Ectodermal cell (in vitro differentiated cells): ENCODE measurements around the gene RPS8. TPM values are rescaled to one million over a fixed set of nuclear protein-coding genes. Genes with fewer than 3 reads are reported as not detected.
"Not testable (repeated sequence)": the region's sequence is repeated elsewhere in the genome, so short reads cannot be mapped to it uniquely, and the experiment has no call there.

Source experiments
- H3K27ac ChIP-seq: 2 replicates; pipeline ENCODE4 v1.7.0; 2013; ENCODE audit warnings: mild to moderate bottlenecking, low read depth, low read length; ENCODE audit not compliant: insufficient read depth, poor library complexity, severe bottlenecking
- H3K27me3 ChIP-seq: 2 replicates; pipeline ENCODE4 v1.7.0; 2013; ENCODE audit warnings: mild to moderate bottlenecking, low read length; ENCODE audit not compliant: insufficient read depth, control insufficient read depth, poor library complexity, severe bottlenecking
- H3K36me3 ChIP-seq: one replicate; pipeline ENCODE4 v1.7.0; 2013; ENCODE audit warnings: low read length; ENCODE audit not compliant: control insufficient read depth, insufficient read depth
- H3K4me1 ChIP-seq: one replicate; pipeline ENCODE4 v1.7.0; 2013; ENCODE audit warnings: low read length; ENCODE audit not compliant: control insufficient read depth, insufficient read depth
- H3K4me3 ChIP-seq: 2 replicates; pipeline ENCODE4 v1.7.0; 2013; ENCODE audit warnings: low read depth, low read length, control low read depth; ENCODE audit not compliant: insufficient read depth
- H3K9me3 ChIP-seq: 2 replicates; pipeline ENCODE4 v1.7.0; 2013; ENCODE audit warnings: mild to moderate bottlenecking, low read length, moderate library complexity; ENCODE audit not compliant: control insufficient read depth
- WGBS, 2 experiments: methylation state at CpG; one replicate each; pipeline ENCODE4 v1.1.7; 2013; ENCODE audit warnings: missing lambda C conversion rate in 2 of 2; 5-methylcytosine and 5-hydroxymethylcytosine counted together
- polyA plus RNA-seq, 4 experiments: library from polyadenylated mRNA; stranded (reverse); fragments of 50-300 nt; gene quantifications; one replicate each; pipeline ENCODE4 v1.2.3, GENCODE V29; 2013

Gene RPS8
- 2,727 TPM for polyA plus RNA-seq (2013, experiment 1 of 4)
- polyA plus RNA-seq (2013, experiment 2 of 4), result 2,601 TPM
- polyA plus RNA-seq (2013, experiment 3 of 4), result 3,056 TPM
- 3,481 TPM for polyA plus RNA-seq (2013, experiment 4 of 4)

DNA sequence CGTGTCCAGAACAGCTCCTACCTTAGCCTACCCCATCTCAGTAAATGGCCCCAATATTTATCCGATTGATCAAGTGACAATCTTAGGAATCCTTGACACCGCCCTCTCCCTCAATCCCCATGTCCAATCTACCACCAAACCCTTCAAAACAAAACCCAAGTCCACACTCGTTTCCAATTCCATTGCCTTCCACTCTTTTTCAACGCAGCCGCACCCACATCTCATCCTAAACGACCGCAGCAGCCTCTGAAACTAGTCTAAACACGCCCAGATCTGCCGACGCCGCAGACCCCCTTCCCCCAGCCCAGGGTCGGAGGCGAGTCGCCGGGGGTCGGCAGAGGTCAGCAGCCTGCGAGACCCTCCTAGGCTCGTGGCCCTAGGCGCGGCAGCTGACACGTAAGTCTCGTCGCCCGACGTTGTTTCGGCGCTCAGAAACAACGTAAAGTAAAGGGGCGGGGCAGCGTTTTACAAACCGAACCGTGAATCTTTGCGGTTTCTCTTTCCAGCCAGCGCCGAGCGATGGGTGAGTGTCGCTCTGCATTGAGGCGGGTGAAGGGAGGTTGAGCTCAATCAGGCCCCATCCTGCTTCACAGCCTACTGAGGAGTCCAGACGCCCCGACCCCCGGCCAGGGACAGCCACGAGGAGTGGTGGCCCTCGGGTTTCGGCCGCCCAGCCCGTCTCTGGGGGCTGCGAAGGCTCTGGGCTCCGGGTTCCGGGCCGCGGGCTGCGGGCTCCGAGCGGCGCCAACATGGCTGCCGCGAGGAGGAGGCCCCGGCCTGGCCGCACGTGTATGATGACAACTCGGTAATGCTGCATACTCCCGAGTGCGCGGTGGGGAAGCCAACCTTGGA is at the start of gene RPS8:
Gene RPS8 (plus strand): TSS at position 463 of the 852 bp plus-strand sequence. CDS start 57 bp downstream, at position 520.
- Histone ChIP-seq H3K4me1 (peaks cover 4% of the 10 kb centered on the region), H3K4me3 (peak within 1 kb of the TSS; percentile 99), H3K36me3 (peaks cover 15% of the 10 kb centered on the region), H3K27me3 (no peaks in the 10 kb centered on the region), H3K9me3 (no peaks in the 10 kb centered on the region), H3K27ac (peak within 1 kb of the TSS; percentile 88)
- WGBS, 2 experiments, result 0 to 1% methylated on average over 65 of the region's 65 CpGs

DNA sequence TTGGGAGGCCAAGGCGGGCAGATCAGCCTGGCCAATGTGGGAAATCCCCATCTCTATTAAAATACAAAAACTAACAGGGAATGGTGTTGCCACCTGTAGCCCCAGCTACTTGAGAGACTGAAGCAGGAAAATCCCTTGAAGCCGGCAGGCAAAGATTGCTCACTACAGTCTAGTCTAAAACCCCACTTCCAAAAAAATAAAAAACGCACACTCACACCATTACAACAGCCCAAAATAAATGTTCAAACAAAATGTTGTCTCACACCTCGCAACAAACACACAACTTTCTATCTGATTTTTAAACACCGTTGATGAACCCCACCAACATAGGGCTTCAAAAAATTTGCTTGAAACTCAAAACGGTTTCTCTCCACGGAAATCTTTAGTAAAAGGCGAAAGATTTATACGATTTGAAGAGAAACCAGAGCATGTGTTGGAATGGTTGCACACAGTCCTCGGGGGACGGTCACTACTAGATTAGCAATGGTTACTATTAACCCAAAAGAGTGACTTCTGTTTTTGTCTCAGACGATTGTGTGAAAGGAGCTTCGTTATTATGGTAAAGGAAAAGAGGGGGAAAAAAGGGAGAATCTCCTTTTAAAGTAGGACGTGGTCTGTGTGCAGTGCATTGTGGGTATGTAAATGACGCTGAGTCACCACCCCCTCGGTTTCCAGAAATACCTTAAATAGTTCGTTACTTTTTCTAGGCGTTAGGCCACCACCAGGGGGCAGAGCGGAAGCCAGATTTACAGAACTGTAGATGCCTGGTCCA is 44.4 kb upstream of the RPS8 start, which contains the start of gene RNU5D-1:
Gene RNU5D-1 (minus strand): TSS at position 430 of the 772 bp plus-strand sequence.
- 25% methylated on average over 19 of the region's 19 CpGs for WGBS, 2 experiments
- Histone ChIP-seq H3K4me3 (no peak within 1 kb of the TSS), H3K27me3 (no peaks in the 10 kb centered on the region), H3K36me3 (no peaks in the 10 kb centered on the region), H3K4me1 (no peaks in the 10 kb centered on the region), H3K9me3 (no peaks in the 10 kb centered on the region), H3K27ac (peak within 1 kb of the TSS; percentile 99)

DNA sequence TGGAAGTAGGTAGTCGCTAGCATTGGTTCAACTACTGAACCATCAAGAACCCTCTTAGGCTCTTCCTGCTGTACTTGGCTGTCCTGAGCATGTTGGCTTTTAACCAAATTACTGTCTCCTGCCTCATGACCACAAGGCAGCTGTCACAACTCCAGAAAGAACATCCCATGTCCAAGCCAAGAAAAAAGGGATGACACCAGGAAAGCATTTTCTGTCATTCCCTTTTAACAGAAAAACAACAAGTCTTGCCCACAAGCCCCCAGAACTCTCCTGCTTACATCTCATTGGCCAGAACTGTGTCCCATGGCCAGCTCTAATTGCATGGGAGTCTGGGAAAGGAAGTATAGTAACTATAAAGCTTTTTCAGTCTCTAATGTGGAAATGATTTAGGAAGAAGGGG is 42.0 kb upstream of the RPS8 start:
- no peaks in the 10 kb centered on the region for H3K27me3 ChIP-seq
- no peak overlapping the region for H3K27ac ChIP-seq
- H3K4me1 ChIP-seq, result no peaks in the 10 kb centered on the region
- no peaks in the 10 kb centered on the region for H3K36me3 ChIP-seq
- no peak overlapping the region for H3K4me3 ChIP-seq
- 95 to 100% methylated on average over 1 of the region's 1 CpG for WGBS, 2 experiments
- H3K9me3 ChIP-seq, result no peaks in the 10 kb centered on the region

DNA sequence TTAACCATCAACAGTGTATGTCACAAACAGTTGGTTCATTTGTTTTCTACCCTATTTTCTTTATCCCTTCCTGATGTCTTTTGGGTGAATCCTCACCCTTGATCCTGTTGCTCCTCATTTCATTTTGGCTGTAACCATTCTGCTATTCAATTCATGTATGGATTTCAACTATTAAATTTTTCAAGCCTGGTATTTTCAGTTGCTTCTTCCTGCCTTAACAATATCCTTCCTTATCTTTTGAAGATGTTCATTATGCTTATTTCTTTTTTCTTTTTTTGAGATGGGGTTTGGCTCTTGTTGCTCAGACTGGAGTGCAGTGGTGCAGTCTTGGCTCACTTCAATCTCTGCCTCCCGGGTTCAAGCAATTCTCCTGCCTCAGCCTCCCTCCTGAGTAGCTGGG is 41.6 kb upstream of the RPS8 start:
- Histone ChIP-seq H3K27me3 (no peaks in the 10 kb centered on the region), H3K36me3 (no peaks in the 10 kb centered on the region), H3K27ac (no peak overlapping the region), H3K4me3 (no peak overlapping the region), H3K4me1 (no peaks in the 10 kb centered on the region), H3K9me3 (no peaks in the 10 kb centered on the region)
- WGBS, 2 experiments, result 87 to 93% methylated on average over 1 of the region's 1 CpG

DNA sequence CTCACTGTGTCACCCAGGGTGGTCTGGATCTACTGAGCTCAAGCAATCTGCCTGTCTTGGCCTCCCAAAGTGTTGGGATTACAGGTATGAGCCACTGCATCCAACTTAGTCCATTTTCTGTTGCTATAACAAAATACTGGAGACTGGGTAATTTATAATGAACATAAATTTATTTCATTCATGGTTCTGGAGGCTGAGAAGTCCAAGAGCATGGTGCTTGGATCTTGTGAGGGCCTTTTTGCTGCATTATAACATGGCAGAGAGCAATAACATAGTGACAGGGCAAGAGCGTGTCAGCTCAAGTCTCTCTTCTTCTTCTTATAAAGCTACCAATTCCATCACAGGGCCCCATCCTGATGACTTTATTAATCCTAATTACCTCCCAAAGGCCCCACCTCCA is 39.3 kb upstream of the RPS8 start:
- Histone ChIP-seq H3K27ac (no peak overlapping the region), H3K4me1 (peaks cover 2% of the 10 kb centered on the region), H3K4me3 (no peak overlapping the region), H3K27me3 (no peaks in the 10 kb centered on the region), H3K9me3 (no peaks in the 10 kb centered on the region), H3K36me3 (no peaks in the 10 kb centered on the region)
- 94 to 100% methylated on average over 1 of the region's 1 CpG for WGBS, 2 experiments

DNA sequence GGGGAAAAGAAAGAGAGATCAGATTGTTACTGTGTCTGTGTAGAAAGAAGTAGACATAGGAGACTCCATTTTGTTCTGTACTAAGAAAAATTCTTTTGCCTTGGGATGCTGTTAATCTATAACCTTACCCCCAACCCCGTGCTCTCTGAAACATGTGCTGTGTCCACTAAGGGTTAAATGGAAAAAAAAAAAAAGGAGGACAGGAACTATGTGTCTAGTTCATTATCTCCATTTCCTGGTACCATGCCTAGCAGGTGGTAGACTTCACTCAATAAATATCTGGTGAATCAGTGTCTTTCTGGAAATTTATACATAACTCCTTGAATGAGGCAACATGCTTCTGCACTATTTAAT is 36.4 kb upstream of the RPS8 start:
- peaks cover 14% of the 10 kb centered on the region for H3K36me3 ChIP-seq
- not testable (repeated sequence) for H3K9me3 ChIP-seq, H3K27me3 ChIP-seq, H3K4me1 ChIP-seq
- peak overlapping the region; percentile 74 for H3K4me3 ChIP-seq
- peak overlapping the region; percentile 30 for H3K27ac ChIP-seq
- 100% methylated on average over 1 of the region's 1 CpG; no CpG with 5 or more reads in 1 of the 2 experiments for WGBS, 2 experiments

DNA sequence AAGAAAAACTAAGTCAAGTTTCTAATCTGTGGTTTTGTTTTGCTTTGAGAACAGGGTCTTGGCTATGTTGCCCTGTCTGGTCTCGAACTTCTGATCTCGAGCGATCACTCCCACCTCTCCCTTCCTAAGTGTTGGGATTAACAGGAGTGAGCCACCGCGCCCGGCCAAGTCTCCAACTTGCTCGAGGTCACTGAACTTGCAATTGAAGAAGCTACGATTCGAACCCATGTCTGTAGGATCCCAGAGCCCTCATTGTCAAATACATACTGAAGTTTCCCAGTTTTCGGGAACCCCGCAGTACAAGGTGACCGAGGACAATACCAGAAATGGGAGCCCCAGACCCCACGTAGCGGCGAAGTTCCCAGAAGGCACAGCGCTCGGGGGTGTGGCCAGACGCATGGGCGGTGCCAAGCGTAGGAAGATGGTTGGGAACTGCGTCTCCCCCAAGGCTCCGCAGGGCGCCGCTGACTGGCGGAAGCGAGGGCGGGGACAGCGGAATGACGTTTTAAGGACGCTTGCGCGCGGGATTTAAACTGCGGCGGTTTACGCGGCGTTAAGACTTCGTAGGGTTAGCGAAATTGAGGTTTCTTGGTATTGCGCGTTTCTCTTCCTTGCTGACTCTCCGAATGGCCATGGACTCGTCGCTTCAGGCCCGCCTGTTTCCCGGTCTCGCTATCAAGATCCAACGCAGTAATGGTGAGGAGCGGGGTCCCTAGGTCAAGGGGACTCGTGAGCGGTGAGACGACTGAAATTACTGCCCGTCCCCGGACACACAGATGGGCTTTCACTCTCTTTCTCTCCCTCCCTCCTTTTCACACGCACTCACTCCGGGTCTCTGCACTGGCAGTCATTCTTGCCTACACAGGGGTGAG is 35.8 kb upstream of the RPS8 start, which contains the start of gene KIF2C:
Gene KIF2C (plus strand): TSS at position 531 of the 872 bp plus-strand sequence. CDS start 96 bp downstream, at position 627.
- no peaks in the 10 kb centered on the region for H3K27me3 ChIP-seq
- peaks cover 8% of the 10 kb centered on the region for H3K4me1 ChIP-seq
- H3K9me3 ChIP-seq, result no peaks in the 10 kb centered on the region
- H3K27ac ChIP-seq, result peak within 1 kb of the TSS; percentile 30
- peaks cover 14% of the 10 kb centered on the region for H3K36me3 ChIP-seq
- 3 to 4% methylated on average over 57 of the region's 57 CpGs for WGBS, 2 experiments
- peak within 1 kb of the TSS; percentile 74 for H3K4me3 ChIP-seq

DNA sequence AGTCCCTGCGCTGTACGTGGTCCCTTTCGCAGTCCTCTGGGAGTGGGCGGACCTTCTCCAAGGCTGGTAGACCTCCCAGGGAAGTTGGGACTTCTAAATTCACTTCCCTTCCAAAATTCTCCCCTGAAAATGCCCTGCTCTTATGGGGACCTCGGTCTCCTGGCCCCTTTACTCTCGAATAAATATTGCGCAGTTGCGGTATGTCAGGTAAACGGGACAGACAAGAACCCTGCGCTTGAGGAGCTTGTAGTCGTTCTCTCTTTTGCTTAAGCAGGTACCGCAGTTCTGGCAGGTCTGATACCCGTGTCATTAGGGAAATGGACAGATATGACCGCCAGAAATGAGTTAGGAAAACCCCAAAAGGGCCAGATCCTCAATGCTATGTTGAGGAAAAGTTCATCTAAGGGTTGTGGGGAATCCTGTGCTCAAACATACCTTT is 35.1 kb upstream of the RPS8 start:
- Histone ChIP-seq H3K4me1 (peaks cover 8% of the 10 kb centered on the region), H3K27ac (no peak overlapping the region)
- 3% methylated on average over 14 of the region's 14 CpGs for WGBS, 2 experiments

DNA sequence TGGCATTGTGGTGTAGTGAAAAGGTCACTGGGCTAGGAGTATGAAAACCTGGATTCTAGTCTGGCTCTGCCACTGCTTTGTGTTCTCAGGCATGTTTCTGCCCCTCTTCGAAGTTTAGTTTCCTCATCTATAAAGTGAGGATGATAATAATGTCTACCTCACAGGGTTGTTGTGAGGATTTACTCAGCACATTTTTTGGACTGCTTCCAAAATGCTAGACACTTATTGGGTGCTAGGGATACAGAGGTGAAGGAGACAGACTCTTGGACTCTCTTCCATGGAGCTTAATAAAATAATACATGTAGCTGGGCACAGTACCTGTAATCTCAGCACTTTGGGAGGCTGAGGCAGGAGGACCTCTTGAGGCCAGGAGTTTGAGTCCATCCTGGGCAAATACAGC is 32.1 kb upstream of the RPS8 start:
- Histone ChIP-seq H3K4me1 (peaks cover 8% of the 10 kb centered on the region), H3K4me3 (no peak overlapping the region), H3K27me3 (no peaks in the 10 kb centered on the region), H3K9me3 (no peaks in the 10 kb centered on the region), H3K36me3 (peaks cover 32% of the 10 kb centered on the region), H3K27ac (no peak overlapping the region)
- WGBS, 2 experiments, result 91 to 100% methylated on average over 1 of the region's 1 CpG

More for the DNA sequence above, 35.1 kb upstream of the RPS8 start:
- no peaks in the 10 kb centered on the region for H3K27me3 ChIP-seq
- peaks cover 14% of the 10 kb centered on the region for H3K36me3 ChIP-seq
- H3K9me3 ChIP-seq, result no peaks in the 10 kb centered on the region
- peak overlapping the region; percentile 74 for H3K4me3 ChIP-seq
